ENCODE results near the gene LPCAT3. TPM values are rescaled to one million over a fixed set of nuclear protein-coding genes. Genes with fewer than 3 reads are reported as not detected.
"Not testable (repeated sequence)": the region's sequence is repeated elsewhere in the genome, so short reads cannot be mapped to it uniquely, and the experiment has no call there.

LPCAT3 gene
- total RNA-seq, 1 donor from 2014 or later, result 18.8 TPM

GRCh38 chr12:7016958-7017571, 1.2 kb downstream of the LPCAT3 start:
- Mint-ChIP-seq H3K9me3 (ENCODE audit: low read depth) (no peaks in the 10 kb centered on the region), H3K4me1 (ENCODE audit: low read depth) (peaks cover 18% of the 10 kb centered on the region), H3K27ac (ENCODE audit: unreplicated experiment) (no peak overlapping the region), H3K4me3 (ENCODE audit: unreplicated experiment) (peak overlapping the region; percentile 93), H3K36me3 (ENCODE audit: low read depth) (no peaks in the 10 kb centered on the region), H3K27me3 (ENCODE audit: low read depth) (no peaks in the 10 kb centered on the region)
- no peak for TF ChIP-seq CTCF (IDR thresholded peaks at IDR 0.05)
- DNase-seq (ENCODE audit: low spot score), result no peak

GRCh38 chr12:7015555-7016370, 2.5 kb downstream of the LPCAT3 start:
- no peak overlapping the region for H3K4me3 Mint-ChIP-seq (ENCODE audit: unreplicated experiment)
- H3K36me3 Mint-ChIP-seq (ENCODE audit: low read depth), result no peaks in the 10 kb centered on the region
- H3K4me1 Mint-ChIP-seq (ENCODE audit: low read depth), result peaks cover 18% of the 10 kb centered on the region
- H3K27ac Mint-ChIP-seq (ENCODE audit: unreplicated experiment), result peak overlapping the region; percentile 20
- no peak for DNase-seq (ENCODE audit: low spot score)
- no peaks in the 10 kb centered on the region for H3K9me3 Mint-ChIP-seq (ENCODE audit: low read depth)
- TF ChIP-seq CTCF (IDR thresholded peaks at IDR 0.05), result no peak
- H3K27me3 Mint-ChIP-seq (ENCODE audit: low read depth), result no peaks in the 10 kb centered on the region

- Mint-ChIP-seq H3K9me3 (ENCODE audit: low read depth) (no peaks in the 10 kb centered on the region), H3K4me3 (ENCODE audit: unreplicated experiment) (no peak overlapping the region), H3K27ac (ENCODE audit: unreplicated experiment) (no peak overlapping the region), H3K4me1 (ENCODE audit: low read depth) (peaks cover 10% of the 10 kb centered on the region), H3K27me3 (ENCODE audit: low read depth) (no peaks in the 10 kb centered on the region), H3K36me3 (ENCODE audit: low read depth) (peaks cover 3% of the 10 kb centered on the region)
- TF ChIP-seq CTCF (IDR thresholded peaks at IDR 0.05), result no peak
- DNase-seq (ENCODE audit: low spot score), result no peak
Measured at GRCh38 chr12:7013101-7013500, 5.2 kb downstream of the LPCAT3 start.

GRCh38 chr12:7012024-7012607, 6.2 kb downstream of the LPCAT3 start:
- Mint-ChIP-seq H3K27me3 (ENCODE audit: low read depth) (no peaks in the 10 kb centered on the region), H3K27ac (ENCODE audit: unreplicated experiment) (no peak overlapping the region), H3K36me3 (ENCODE audit: low read depth) (peaks cover 3% of the 10 kb centered on the region), H3K9me3 (ENCODE audit: low read depth) (no peaks in the 10 kb centered on the region), H3K4me1 (ENCODE audit: low read depth) (peaks cover 3% of the 10 kb centered on the region), H3K4me3 (ENCODE audit: unreplicated experiment) (no peak overlapping the region)
- DNase-seq (ENCODE audit: low spot score), result no peak
- no peak for TF ChIP-seq CTCF (IDR thresholded peaks at IDR 0.05)

GRCh38 chr12:7011398-7011797, 6.9 kb downstream of the LPCAT3 start:
- not testable (repeated sequence) for DNase-seq (ENCODE audit: low spot score); H3K27me3 Mint-ChIP-seq (ENCODE audit: low read depth); H3K4me1 Mint-ChIP-seq (ENCODE audit: low read depth); H3K4me3 Mint-ChIP-seq (ENCODE audit: unreplicated experiment); H3K27ac Mint-ChIP-seq (ENCODE audit: unreplicated experiment); H3K9me3 Mint-ChIP-seq (ENCODE audit: low read depth); H3K36me3 Mint-ChIP-seq (ENCODE audit: low read depth)

All from chondrocyte (in vitro differentiated cells).